Esophagus squamous epithelium (tissue), 4 donors: ENCODE data around the gene GPAT2.
"Not testable (repeated sequence)": the region's sequence is repeated elsewhere in the genome, so short reads cannot be mapped to it uniquely, and the experiment has no call there.

ENCODE experiments used
- POLR2A ChIP-seq, 4 donors: fragments of 450-650 bp; IDR thresholded peaks; one replicate each; pipeline ENCODE4 v1.6.1; 2017; ENCODE audit warnings: antibody characterized with exemption in 4 of 4, mild to moderate bottlenecking in 4 of 4, moderate library complexity in 3 of 4
- TF ChIP-seq, protein P1 (sequence below), 6 experiments: fragments of 450-650 bp in 4 of 6; fragments of 200-600 bp in 2 of 6; sonication (generic) in 2 of 6; IDR thresholded peaks; one replicate each; pipeline ENCODE4 v1.5.1; 2016 to 2019; ENCODE audit warnings: antibody characterized with exemption in 6 of 6, mild to moderate bottlenecking in 4 of 6, moderate library complexity in 4 of 6

DNA sequence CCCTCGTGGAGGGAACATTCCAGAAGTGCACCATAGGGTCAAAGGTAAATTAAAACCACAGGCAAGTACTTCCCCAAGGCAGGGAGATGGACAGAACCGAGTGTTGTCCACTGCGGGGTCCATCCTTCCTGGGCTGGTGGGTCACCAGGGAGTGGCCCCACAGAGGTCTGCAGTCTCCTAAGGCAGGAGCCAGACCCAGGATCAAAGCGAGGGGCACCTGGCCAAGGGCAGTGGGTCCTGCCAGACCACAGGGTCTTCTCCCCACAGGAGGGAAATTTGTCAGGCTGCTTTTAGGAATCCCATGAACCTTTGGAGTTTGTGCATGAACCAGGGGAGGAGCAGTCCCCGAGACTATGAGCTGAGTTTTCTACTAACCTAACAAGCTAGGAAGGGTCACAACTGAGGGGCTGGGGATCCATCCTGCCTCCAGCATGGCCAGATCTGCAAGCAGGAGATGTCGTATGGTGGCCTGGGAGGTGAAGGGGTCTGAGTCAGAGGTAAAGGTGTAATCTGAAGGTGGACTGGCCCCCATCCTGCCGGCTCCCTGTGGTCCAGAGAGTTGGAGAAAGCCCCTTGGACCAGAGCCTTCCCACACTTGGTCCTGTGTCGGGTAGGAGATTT is 26.6 kb upstream of the GPAT2 start:
- TF ChIP-seq, protein P1, sequence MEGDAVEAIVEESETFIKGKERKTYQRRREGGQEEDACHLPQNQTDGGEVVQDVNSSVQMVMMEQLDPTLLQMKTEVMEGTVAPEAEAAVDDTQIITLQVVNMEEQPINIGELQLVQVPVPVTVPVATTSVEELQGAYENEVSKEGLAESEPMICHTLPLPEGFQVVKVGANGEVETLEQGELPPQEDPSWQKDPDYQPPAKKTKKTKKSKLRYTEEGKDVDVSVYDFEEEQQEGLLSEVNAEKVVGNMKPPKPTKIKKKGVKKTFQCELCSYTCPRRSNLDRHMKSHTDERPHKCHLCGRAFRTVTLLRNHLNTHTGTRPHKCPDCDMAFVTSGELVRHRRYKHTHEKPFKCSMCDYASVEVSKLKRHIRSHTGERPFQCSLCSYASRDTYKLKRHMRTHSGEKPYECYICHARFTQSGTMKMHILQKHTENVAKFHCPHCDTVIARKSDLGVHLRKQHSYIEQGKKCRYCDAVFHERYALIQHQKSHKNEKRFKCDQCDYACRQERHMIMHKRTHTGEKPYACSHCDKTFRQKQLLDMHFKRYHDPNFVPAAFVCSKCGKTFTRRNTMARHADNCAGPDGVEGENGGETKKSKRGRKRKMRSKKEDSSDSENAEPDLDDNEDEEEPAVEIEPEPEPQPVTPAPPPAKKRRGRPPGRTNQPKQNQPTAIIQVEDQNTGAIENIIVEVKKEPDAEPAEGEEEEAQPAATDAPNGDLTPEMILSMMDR (IDR thresholded peaks at IDR 0.05) = not testable (repeated sequence)
- TF ChIP-seq POLR2A (IDR thresholded peaks at IDR 0.05) = not testable (repeated sequence)
